ENCODE measurements around the gene KAT8. TPM values are rescaled to one million over a fixed set of nuclear protein-coding genes. Genes with fewer than 3 reads are reported as not detected.

KAT8 gene
- total RNA-seq, 2 experiments from 2014 or later, result 58.1 to 64.5 TPM

- CTCF ChIA-PET, result interaction anchor here (0.5 kb wide), 1 partner anchor 92 kb away, joined by 3 read pairs; no protein-coding TSS in a partner anchor
- DNase-seq, result no peak
- Mint-ChIP-seq H3K4me3 (no peak overlapping the region), H3K27me3 (ENCODE audit: low read depth) (no peaks in the 10 kb centered on the region), H3K36me3 (ENCODE audit: low read depth) (peaks cover 9% of the 10 kb centered on the region), H3K27ac (no peak overlapping the region), H3K4me1 (ENCODE audit: low read depth) (peaks cover 11% of the 10 kb centered on the region), H3K9me3 (no peaks in the 10 kb centered on the region)
- intact Hi-C loops (cut with micrococcal nuclease), result no loop called here
These were observed 31.4 kb upstream of the KAT8 start for GRCh38 chr16:31085873-31086628.

GRCh38 chr16:31086629-31086906 lies 30.9 kb upstream of the KAT8 start:
- CTCF ChIA-PET, result interaction anchor here (0.5 kb wide), 1 partner anchor 92 kb away, joined by 3 read pairs; no protein-coding TSS in a partner anchor
- intact Hi-C loops (cut with micrococcal nuclease), result no loop called here
- Mint-ChIP-seq H3K27me3 (ENCODE audit: low read depth) (no peaks in the 10 kb centered on the region), H3K27ac (no peak overlapping the region), H3K4me1 (ENCODE audit: low read depth) (peaks cover 10% of the 10 kb centered on the region), H3K9me3 (no peaks in the 10 kb centered on the region), H3K36me3 (ENCODE audit: low read depth) (peaks cover 9% of the 10 kb centered on the region), H3K4me3 (no peak overlapping the region)
- no peak for DNase-seq

- Mint-ChIP-seq H3K4me3 (no peak overlapping the region), H3K36me3 (ENCODE audit: low read depth) (peaks cover 7% of the 10 kb centered on the region), H3K9me3 (no peaks in the 10 kb centered on the region), H3K27ac (no peak overlapping the region), H3K27me3 (ENCODE audit: low read depth) (no peaks in the 10 kb centered on the region), H3K4me1 (ENCODE audit: low read depth) (peaks cover 5% of the 10 kb centered on the region)
- CTCF ChIA-PET, result no interaction called here
- no peak for DNase-seq
- intact Hi-C loops (cut with micrococcal nuclease), result no loop called here
These were observed 30.0 kb upstream of the KAT8 start for GRCh38 chr16:31087481-31087880.

GRCh38 chr16:31087971-31088370 lies 29.5 kb upstream of the KAT8 start:
- Mint-ChIP-seq H3K36me3 (ENCODE audit: low read depth) (peaks cover 7% of the 10 kb centered on the region), H3K4me1 (ENCODE audit: low read depth) (peaks cover 10% of the 10 kb centered on the region), H3K9me3 (no peaks in the 10 kb centered on the region), H3K27me3 (ENCODE audit: low read depth) (no peaks in the 10 kb centered on the region), H3K27ac (no peak overlapping the region), H3K4me3 (no peak overlapping the region)
- CTCF ChIA-PET, result no interaction called here
- no peak for DNase-seq
- intact Hi-C loops (cut with micrococcal nuclease), result no loop called here

- Mint-ChIP-seq H3K4me3 (no peak within 1 kb of the TSS), H3K27ac (no peak within 1 kb of the TSS), H3K9me3 (no peaks in the 10 kb centered on the region), H3K27me3 (ENCODE audit: low read depth) (no peaks in the 10 kb centered on the region), H3K36me3 (ENCODE audit: low read depth) (peaks cover 7% of the 10 kb centered on the region), H3K4me1 (ENCODE audit: low read depth) (peaks cover 14% of the 10 kb centered on the region)
- CTCF ChIA-PET, result no interaction called here
- intact Hi-C loops (cut with micrococcal nuclease), result no loop called here
- DNase-seq, result no peak
These were observed 28.8 kb upstream of the KAT8 start, which contains the start of gene PRSS53 for GRCh38 chr16:31088459-31089183. Gene PRSS53 (minus strand): TSS chr16:31088943. CDS start chr16:31088809, 134 bp downstream.

- Mint-ChIP-seq H3K27ac (no peak overlapping the region), H3K36me3 (ENCODE audit: low read depth) (peaks cover 7% of the 10 kb centered on the region), H3K4me3 (no peak overlapping the region), H3K4me1 (ENCODE audit: low read depth) (peaks cover 17% of the 10 kb centered on the region), H3K27me3 (ENCODE audit: low read depth) (no peaks in the 10 kb centered on the region), H3K9me3 (no peaks in the 10 kb centered on the region)
- DNase-seq, result no peak
- intact Hi-C loops (cut with micrococcal nuclease), result no loop called here
- CTCF ChIA-PET, result no interaction called here
These were observed 28.3 kb upstream of the KAT8 start for GRCh38 chr16:31089199-31089598.

- CTCF ChIA-PET, result no interaction called here
- peaks cover 28% of the 10 kb centered on the region for H3K4me1 Mint-ChIP-seq (ENCODE audit: low read depth)
- no peak overlapping the region for H3K4me3 Mint-ChIP-seq
- no peak for DNase-seq
- H3K36me3 Mint-ChIP-seq (ENCODE audit: low read depth), result peaks cover 7% of the 10 kb centered on the region
- H3K9me3 Mint-ChIP-seq, result no peaks in the 10 kb centered on the region
- intact Hi-C loops (cut with micrococcal nuclease), result loop anchor here (10.0 kb wide), 1 partner anchor 216 kb away; no protein-coding TSS in a partner anchor
- H3K27ac Mint-ChIP-seq, result no peak overlapping the region
- no peaks in the 10 kb centered on the region for H3K27me3 Mint-ChIP-seq (ENCODE audit: low read depth)
These were observed 26.9 kb upstream of the KAT8 start for GRCh38 chr16:31090540-31090939.

GRCh38 chr16:31092330-31092729 lies 25.1 kb upstream of the KAT8 start:
- peak overlapping the region; percentile 12 for H3K4me3 Mint-ChIP-seq
- CTCF ChIA-PET, result interaction anchor here (0.7 to 1.7 kb wide), 7 partner anchors 14 to 190 kb away, joined by 3 to 6 read pairs (median 3); partner anchors contain the start of genes HSD3B7 and ZNF668

GRCh38 chr16:31093132-31093703 lies 24.2 kb upstream of the KAT8 start:
- peaks cover 31% of the 10 kb centered on the region for H3K4me1 Mint-ChIP-seq (ENCODE audit: low read depth)
- H3K27ac Mint-ChIP-seq, result no peak overlapping the region
- peaks cover 7% of the 10 kb centered on the region for H3K36me3 Mint-ChIP-seq (ENCODE audit: low read depth)
- peak overlapping the region; percentile 89 for H3K4me3 Mint-ChIP-seq
- intact Hi-C loops (cut with micrococcal nuclease), result loop anchor here (10.0 kb wide), 1 partner anchor 218 kb away; no protein-coding TSS in a partner anchor
- no peaks in the 10 kb centered on the region for H3K9me3 Mint-ChIP-seq
- CTCF ChIA-PET, result interaction anchor here (1.0 to 1.7 kb wide), 4 partner anchors 15 to 139 kb away, joined by 3 to 6 read pairs (median 3); partner anchors contain the start of gene ZNF668
- H3K27me3 Mint-ChIP-seq (ENCODE audit: low read depth), result no peaks in the 10 kb centered on the region
- DNase-seq, result peak; percentile 21

More at GRCh38 chr16:31092330-31092729, 25.1 kb upstream of the KAT8 start:
- no peaks in the 10 kb centered on the region for H3K9me3 Mint-ChIP-seq
- H3K4me1 Mint-ChIP-seq (ENCODE audit: low read depth), result peaks cover 31% of the 10 kb centered on the region
- DNase-seq, result no peak
- H3K27me3 Mint-ChIP-seq (ENCODE audit: low read depth), result no peaks in the 10 kb centered on the region
- peaks cover 7% of the 10 kb centered on the region for H3K36me3 Mint-ChIP-seq (ENCODE audit: low read depth)
- intact Hi-C loops (cut with micrococcal nuclease), result loop anchor here (10.0 kb wide), 1 partner anchor 218 kb away; no protein-coding TSS in a partner anchor
- no peak overlapping the region for H3K27ac Mint-ChIP-seq

- Mint-ChIP-seq H3K27ac (peak overlapping the region; percentile 83), H3K36me3 (ENCODE audit: low read depth) (peaks cover 7% of the 10 kb centered on the region), H3K4me1 (ENCODE audit: low read depth) (peaks cover 31% of the 10 kb centered on the region), H3K4me3 (peak overlapping the region; percentile 89), H3K9me3 (no peaks in the 10 kb centered on the region), H3K27me3 (ENCODE audit: low read depth) (no peaks in the 10 kb centered on the region)
- CTCF ChIA-PET, result interaction anchor here (1.0 to 2.0 kb wide), 2 partner anchors 48 to 108 kb away, joined by 3 to 7 read pairs; no protein-coding TSS in a partner anchor
- DNase-seq, result peak; percentile 12
- intact Hi-C loops (cut with micrococcal nuclease), result loop anchor here (1.0 to 10.0 kb wide), 8 partner anchors 15 to 219 kb away; partner anchors contain the start of genes BCKDK, FUS, KAT8 and SETD1A
These were observed 23.4 kb upstream of the KAT8 start for GRCh38 chr16:31094088-31094423.

GRCh38 chr16:31094424-31095120 lies 22.9 kb upstream of the KAT8 start, which contains the start of gene VKORC1:
Gene VKORC1 (minus strand): TSS chr16:31094797. CDS start chr16:31094729, 68 bp downstream.
- Mint-ChIP-seq H3K27ac (peak within 1 kb of the TSS; percentile 83), H3K36me3 (ENCODE audit: low read depth) (peaks cover 5% of the 10 kb centered on the region), H3K4me3 (peak within 1 kb of the TSS; percentile 89), H3K9me3 (no peaks in the 10 kb centered on the region), H3K27me3 (ENCODE audit: low read depth) (no peaks in the 10 kb centered on the region), H3K4me1 (ENCODE audit: low read depth) (peaks cover 31% of the 10 kb centered on the region)
- CTCF ChIA-PET, result interaction anchor here (1.0 to 2.0 kb wide), 3 partner anchors 48 to 141 kb away, joined by 3 to 7 read pairs (median 4); no protein-coding TSS in a partner anchor
- intact Hi-C loops (cut with micrococcal nuclease), result loop anchor here (1.0 to 10.0 kb wide), 9 partner anchors 14 to 220 kb away; partner anchors contain the start of genes BCKDK, FUS, HSD3B7 and KAT8
- DNase-seq, result peak; percentile 95

Measured in activated naive CD4-positive, alpha-beta T cell treated with anti-CD3 and anti-CD28 coated beads for 36 hours (primary cell).